ENCODE measurements around the gene MRGPRD. TPM values are rescaled to one million over a fixed set of nuclear protein-coding genes. Genes with fewer than 3 reads are reported as not detected.

The MRGPRD gene
- polyA plus RNA-seq, 1 donor = 0.16 TPM

- H3K27ac ChIP-seq (ENCODE audit: low read length) = no peak overlapping the region
- H3K9me3 ChIP-seq (ENCODE audit: control insufficient read depth, low read depth, low read length) = no peaks in the 10 kb centered on the region
- H3K4me1 ChIP-seq (ENCODE audit: control insufficient read depth, insufficient read depth, low read length) = peaks cover 1% of the 10 kb centered on the region
- no peak for DNase-seq
- no peak overlapping the region for H3K4me3 ChIP-seq (ENCODE audit: low read length)
- 75% methylated on average over 4 of the region's 7 CpGs for WGBS (ENCODE audit: insufficient coverage, low lambda C conversion rate)
- H3K27me3 ChIP-seq (ENCODE audit: control insufficient read depth, insufficient read depth, low read length) = peaks cover 25% of the 10 kb centered on the region
- no peaks in the 10 kb centered on the region for H3K36me3 ChIP-seq (ENCODE audit: control insufficient read depth, insufficient read depth, low read length)
These were observed 12.8 kb upstream of the MRGPRD start for GRCh38 chr11:68993546-68993945.

GRCh38 chr11:68992743-68993255 lies 12.0 kb upstream of the MRGPRD start:
- Histone ChIP-seq H3K27me3 (ENCODE audit: control insufficient read depth, insufficient read depth, low read length) (peaks cover 25% of the 10 kb centered on the region), H3K36me3 (ENCODE audit: control insufficient read depth, insufficient read depth, low read length) (no peaks in the 10 kb centered on the region), H3K9me3 (ENCODE audit: control insufficient read depth, low read depth, low read length) (no peaks in the 10 kb centered on the region), H3K4me1 (ENCODE audit: control insufficient read depth, insufficient read depth, low read length) (no peaks in the 10 kb centered on the region), H3K4me3 (ENCODE audit: low read length) (no peak overlapping the region), H3K27ac (ENCODE audit: low read length) (no peak overlapping the region)
- WGBS (ENCODE audit: insufficient coverage, low lambda C conversion rate) = no CpG with 5 or more reads among the region's 14 CpGs
- DNase-seq = no peak

GRCh38 chr11:68990995-68991780 lies 10.4 kb upstream of the MRGPRD start:
- Histone ChIP-seq H3K9me3 (ENCODE audit: control insufficient read depth, low read depth, low read length) (no peaks in the 10 kb centered on the region), H3K4me3 (ENCODE audit: low read length) (no peak overlapping the region), H3K36me3 (ENCODE audit: control insufficient read depth, insufficient read depth, low read length) (no peaks in the 10 kb centered on the region), H3K4me1 (ENCODE audit: control insufficient read depth, insufficient read depth, low read length) (no peaks in the 10 kb centered on the region), H3K27ac (ENCODE audit: low read length) (no peak overlapping the region), H3K27me3 (ENCODE audit: control insufficient read depth, insufficient read depth, low read length) (peaks cover 25% of the 10 kb centered on the region)
- DNase-seq = no peak
- WGBS (ENCODE audit: insufficient coverage, low lambda C conversion rate) = no CpG with 5 or more reads among the region's 16 CpGs

- WGBS (ENCODE audit: insufficient coverage, low lambda C conversion rate) = 67% methylated on average over 1 of the region's 8 CpGs
These were observed 9.3 kb upstream of the MRGPRD start for GRCh38 chr11:68989936-68990606.

GRCh38 chr11:68988491-68988890 lies 7.7 kb upstream of the MRGPRD start:
- Histone ChIP-seq H3K4me1 (ENCODE audit: control insufficient read depth, insufficient read depth, low read length) (no peaks in the 10 kb centered on the region), H3K9me3 (ENCODE audit: control insufficient read depth, low read depth, low read length) (no peaks in the 10 kb centered on the region), H3K27me3 (ENCODE audit: control insufficient read depth, insufficient read depth, low read length) (peaks cover 14% of the 10 kb centered on the region), H3K36me3 (ENCODE audit: control insufficient read depth, insufficient read depth, low read length) (no peaks in the 10 kb centered on the region), H3K4me3 (ENCODE audit: low read length) (no peak overlapping the region), H3K27ac (ENCODE audit: low read length) (no peak overlapping the region)
- no peak for DNase-seq

More at GRCh38 chr11:68989936-68990606, 9.3 kb upstream of the MRGPRD start:
- H3K4me1 ChIP-seq (ENCODE audit: control insufficient read depth, insufficient read depth, low read length) = no peaks in the 10 kb centered on the region
- peaks cover 25% of the 10 kb centered on the region for H3K27me3 ChIP-seq (ENCODE audit: control insufficient read depth, insufficient read depth, low read length)
- no peaks in the 10 kb centered on the region for H3K9me3 ChIP-seq (ENCODE audit: control insufficient read depth, low read depth, low read length)
- no peaks in the 10 kb centered on the region for H3K36me3 ChIP-seq (ENCODE audit: control insufficient read depth, insufficient read depth, low read length)
- no peak overlapping the region for H3K27ac ChIP-seq (ENCODE audit: low read length)
- H3K4me3 ChIP-seq (ENCODE audit: low read length) = no peak overlapping the region
- DNase-seq = no peak

GRCh38 chr11:68987211-68987610 lies 6.4 kb upstream of the MRGPRD start:
- no peaks in the 10 kb centered on the region for H3K9me3 ChIP-seq (ENCODE audit: control insufficient read depth, low read depth, low read length)
- peak overlapping the region; percentile 49 for H3K27ac ChIP-seq (ENCODE audit: low read length)
- peaks cover 7% of the 10 kb centered on the region for H3K27me3 ChIP-seq (ENCODE audit: control insufficient read depth, insufficient read depth, low read length)
- H3K4me1 ChIP-seq (ENCODE audit: control insufficient read depth, insufficient read depth, low read length) = no peaks in the 10 kb centered on the region
- DNase-seq = peak in 1 of 2 donors; percentile 32
- no peaks in the 10 kb centered on the region for H3K36me3 ChIP-seq (ENCODE audit: control insufficient read depth, insufficient read depth, low read length)
- no peak overlapping the region for H3K4me3 ChIP-seq (ENCODE audit: low read length)

- DNase-seq = no peak
- H3K4me1 ChIP-seq (ENCODE audit: control insufficient read depth, insufficient read depth, low read length) = no peaks in the 10 kb centered on the region
- no peak overlapping the region for H3K27ac ChIP-seq (ENCODE audit: low read length)
- no peak overlapping the region for H3K4me3 ChIP-seq (ENCODE audit: low read length)
- H3K9me3 ChIP-seq (ENCODE audit: control insufficient read depth, low read depth, low read length) = no peaks in the 10 kb centered on the region
- no peaks in the 10 kb centered on the region for H3K36me3 ChIP-seq (ENCODE audit: control insufficient read depth, insufficient read depth, low read length)
- no CpG with 5 or more reads among the region's 6 CpGs for WGBS (ENCODE audit: insufficient coverage, low lambda C conversion rate)
- H3K27me3 ChIP-seq (ENCODE audit: control insufficient read depth, insufficient read depth, low read length) = no peaks in the 10 kb centered on the region
These were observed 3.0 kb upstream of the MRGPRD start for GRCh38 chr11:68983801-68984200.

GRCh38 chr11:68982134-68982533 lies 1.3 kb upstream of the MRGPRD start:
- DNase-seq = no peak
- Histone ChIP-seq H3K4me1 (ENCODE audit: control insufficient read depth, insufficient read depth, low read length) (no peaks in the 10 kb centered on the region), H3K9me3 (ENCODE audit: control insufficient read depth, low read depth, low read length) (no peaks in the 10 kb centered on the region), H3K4me3 (ENCODE audit: low read length) (no peak overlapping the region), H3K36me3 (ENCODE audit: control insufficient read depth, insufficient read depth, low read length) (no peaks in the 10 kb centered on the region), H3K27ac (ENCODE audit: low read length) (no peak overlapping the region), H3K27me3 (ENCODE audit: control insufficient read depth, insufficient read depth, low read length) (peaks cover 4% of the 10 kb centered on the region)
- 100% methylated on average over 1 of the region's 2 CpGs for WGBS (ENCODE audit: insufficient coverage, low lambda C conversion rate)

- H3K4me3 ChIP-seq (ENCODE audit: low read length) = no peak overlapping the region
- no peaks in the 10 kb centered on the region for H3K4me1 ChIP-seq (ENCODE audit: control insufficient read depth, insufficient read depth, low read length)
- WGBS (ENCODE audit: insufficient coverage, low lambda C conversion rate) = no CpG with 5 or more reads among the region's 33 CpGs
- no peaks in the 10 kb centered on the region for H3K9me3 ChIP-seq (ENCODE audit: control insufficient read depth, low read depth, low read length)
- H3K36me3 ChIP-seq (ENCODE audit: control insufficient read depth, insufficient read depth, low read length) = no peaks in the 10 kb centered on the region
- DNase-seq = no peak
- peaks cover 4% of the 10 kb centered on the region for H3K27me3 ChIP-seq (ENCODE audit: control insufficient read depth, insufficient read depth, low read length)
- H3K27ac ChIP-seq (ENCODE audit: low read length) = no peak overlapping the region
These were observed 633 bp downstream of the MRGPRD start for GRCh38 chr11:68979931-68980775.

- H3K36me3 ChIP-seq (ENCODE audit: control insufficient read depth, insufficient read depth, low read length) = no peaks in the 10 kb centered on the region
- H3K4me1 ChIP-seq (ENCODE audit: control insufficient read depth, insufficient read depth, low read length) = no peaks in the 10 kb centered on the region
- no peak overlapping the region for H3K27ac ChIP-seq (ENCODE audit: low read length)
- peaks cover 4% of the 10 kb centered on the region for H3K27me3 ChIP-seq (ENCODE audit: control insufficient read depth, insufficient read depth, low read length)
- no peak overlapping the region for H3K4me3 ChIP-seq (ENCODE audit: low read length)
- WGBS (ENCODE audit: insufficient coverage, low lambda C conversion rate) = no CpG with 5 or more reads among the region's 15 CpGs
- H3K9me3 ChIP-seq (ENCODE audit: control insufficient read depth, low read depth, low read length) = no peaks in the 10 kb centered on the region
- no peak for DNase-seq
These were observed 1.7 kb downstream of the MRGPRD start for GRCh38 chr11:68978931-68979594.

Measured in large intestine (tissue), 3 donors.